T-helper 1 cell (primary cell): ENCODE data around the gene CRELD2.

ENCODE experiments used
- DNase-seq, 5 donors: peaks; one replicate each; pipeline ENCODE4 v3.0.0-alpha.2; 2012 to 2020

The CRELD2 gene

DNA sequence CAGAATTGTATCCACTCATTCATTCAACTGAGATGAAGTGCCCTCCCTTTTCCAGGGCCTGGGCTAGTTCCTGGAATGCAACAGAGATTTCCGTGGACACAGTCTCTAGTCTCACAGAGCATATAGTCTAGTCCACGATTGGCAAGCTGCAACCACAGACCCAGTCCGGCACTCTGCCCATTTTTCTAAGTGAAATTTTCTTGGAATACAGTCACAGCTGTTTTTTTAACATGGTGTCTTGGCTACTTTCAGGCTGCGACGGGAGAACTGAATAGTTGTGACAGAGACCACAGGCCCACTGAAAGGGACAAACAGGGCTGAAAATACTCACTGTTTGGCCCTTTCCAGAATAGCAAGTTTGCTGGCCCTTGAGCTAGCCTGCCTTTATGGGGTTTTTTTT lies 29.4 kb upstream of the CRELD2 start:
- no peak for DNase-seq

DNA sequence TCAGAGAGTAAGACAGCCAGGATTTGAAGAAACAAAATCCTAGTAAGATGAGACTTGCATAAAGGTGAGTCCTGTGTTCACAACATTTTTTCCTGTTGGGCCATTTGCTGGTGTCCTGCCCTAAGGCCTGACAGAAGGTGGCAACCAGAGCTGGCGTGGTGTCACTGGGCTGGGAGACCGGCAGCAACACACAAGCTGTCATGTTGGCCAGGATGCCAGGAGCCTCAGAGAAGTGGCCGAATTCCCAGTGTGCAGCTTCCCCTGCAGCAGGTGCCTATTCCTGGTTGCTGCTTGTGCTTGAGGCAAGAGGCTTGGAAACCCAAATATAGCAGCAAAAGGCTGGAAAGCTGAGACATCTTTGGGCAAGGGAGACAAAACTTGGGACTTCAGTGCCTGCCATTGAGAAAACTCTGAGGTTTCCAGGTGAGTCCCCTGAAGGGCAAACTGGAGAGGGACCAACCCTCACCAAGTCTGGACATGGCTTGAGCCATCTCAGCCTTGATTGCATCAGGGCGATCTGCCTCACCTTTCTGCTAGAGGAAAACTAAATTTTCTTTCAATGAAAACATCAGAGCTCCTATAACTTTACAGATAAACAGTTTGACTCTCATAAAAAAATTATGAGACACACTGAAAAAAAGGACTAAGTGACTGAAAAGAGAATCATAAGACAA lies 26.1 kb upstream of the CRELD2 start:
- DNase-seq, result no peak

DNA sequence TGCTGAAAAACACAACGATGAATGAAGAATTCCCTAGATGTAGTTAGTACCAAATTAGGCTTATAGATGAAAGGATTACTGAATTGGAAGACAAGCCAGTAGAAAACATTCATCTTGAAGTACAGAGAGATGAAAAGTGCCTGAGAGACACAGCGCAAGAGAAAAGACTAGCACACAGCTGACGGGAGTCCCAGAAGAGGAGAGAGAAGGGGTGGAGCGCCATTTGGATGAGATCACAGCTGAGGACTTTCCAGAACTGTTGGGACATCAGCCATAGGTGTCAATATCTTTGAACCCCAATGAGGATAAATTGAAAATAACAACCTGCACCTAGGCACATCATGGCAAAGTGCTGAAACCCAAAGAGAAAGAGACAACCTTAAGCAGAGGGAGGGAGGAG lies 25.4 kb upstream of the CRELD2 start:
- no peak for DNase-seq

DNA sequence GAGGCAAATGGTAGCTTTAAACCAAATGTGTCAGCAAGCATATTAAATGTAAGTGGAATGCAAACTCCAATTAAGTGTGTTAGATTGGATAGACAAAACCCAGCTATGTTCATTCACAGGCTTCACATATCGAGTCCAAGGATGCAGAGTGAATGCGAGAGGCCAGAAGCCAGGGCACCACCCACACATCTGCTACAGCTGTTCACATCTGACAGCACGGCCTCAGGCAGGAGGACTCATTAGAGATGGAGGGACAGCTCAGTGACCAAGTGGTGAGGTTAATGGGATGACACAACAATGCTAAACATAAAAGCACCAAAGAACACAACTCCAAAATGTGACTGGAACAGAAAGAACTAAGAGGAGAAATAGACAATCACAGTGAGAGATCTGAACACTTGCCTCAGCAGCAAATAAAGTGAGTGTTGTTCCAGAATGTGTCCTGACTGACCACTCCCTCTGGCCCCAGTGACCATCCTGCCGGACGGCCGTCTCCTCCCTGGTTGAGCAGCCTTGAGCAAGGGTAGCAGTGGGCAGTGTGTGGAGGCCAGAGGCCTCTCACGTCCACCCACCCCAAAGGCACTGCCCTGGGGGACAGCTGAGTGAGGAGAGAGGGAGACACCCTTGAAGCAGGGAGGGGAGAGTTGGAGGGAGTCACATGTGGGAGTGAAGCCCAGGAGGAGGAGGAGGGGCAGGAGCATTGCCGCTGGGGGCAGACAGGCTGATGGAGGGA lies 23.9 kb upstream of the CRELD2 start:
- DNase-seq, result no peak

DNA sequence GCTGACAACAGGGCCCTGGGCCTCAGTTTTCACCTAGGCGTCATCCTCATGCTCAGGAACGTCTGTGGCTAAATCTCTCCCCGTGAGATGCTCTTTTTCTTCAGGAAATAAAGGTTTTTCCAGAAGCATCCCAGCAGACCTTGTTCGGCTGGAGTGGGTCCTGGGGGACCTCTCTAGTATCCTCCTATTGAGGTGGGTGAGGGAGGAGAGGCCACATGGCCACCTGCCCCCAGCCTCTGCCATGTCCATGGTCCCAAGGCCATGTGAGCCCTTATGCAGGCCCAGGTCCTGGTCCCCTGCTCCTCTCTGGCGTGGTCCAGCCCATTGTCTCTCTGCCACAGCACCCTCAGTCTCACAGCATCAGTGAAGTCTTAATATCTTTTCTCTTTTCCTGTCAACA lies 22.2 kb upstream of the CRELD2 start:
- DNase-seq, result no peak

DNA sequence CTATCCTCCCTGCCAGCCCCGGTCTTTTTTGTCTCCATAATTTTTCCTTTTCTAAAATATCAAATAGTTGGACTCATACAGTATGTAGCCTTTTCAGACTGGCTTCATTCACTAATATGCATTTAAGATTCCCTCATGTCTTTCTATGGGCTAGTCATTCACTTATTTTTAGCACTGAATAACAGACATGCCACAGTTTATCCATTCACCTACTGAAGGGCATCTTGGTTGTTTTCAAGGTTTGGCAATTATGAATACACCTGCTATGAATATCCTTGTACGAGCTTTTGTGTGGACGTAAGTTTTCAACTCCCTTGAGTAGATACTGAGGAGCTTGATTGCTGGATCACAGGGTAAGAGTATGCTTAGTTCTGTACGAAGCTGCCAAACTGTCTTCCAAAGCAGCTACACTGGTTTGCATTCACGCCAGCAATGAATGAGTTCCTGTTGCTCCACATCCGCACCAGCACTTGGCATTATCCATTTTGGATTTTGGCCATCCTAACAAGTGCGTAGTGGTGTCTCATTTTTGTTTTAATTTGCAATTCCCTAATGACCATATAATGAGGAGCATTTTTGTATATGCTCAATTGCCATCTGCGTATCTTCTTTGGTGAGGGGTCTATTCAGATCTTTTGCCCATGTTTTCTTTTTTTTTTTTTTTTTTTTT lies 21.3 kb upstream of the CRELD2 start:
- no peak for DNase-seq

DNA sequence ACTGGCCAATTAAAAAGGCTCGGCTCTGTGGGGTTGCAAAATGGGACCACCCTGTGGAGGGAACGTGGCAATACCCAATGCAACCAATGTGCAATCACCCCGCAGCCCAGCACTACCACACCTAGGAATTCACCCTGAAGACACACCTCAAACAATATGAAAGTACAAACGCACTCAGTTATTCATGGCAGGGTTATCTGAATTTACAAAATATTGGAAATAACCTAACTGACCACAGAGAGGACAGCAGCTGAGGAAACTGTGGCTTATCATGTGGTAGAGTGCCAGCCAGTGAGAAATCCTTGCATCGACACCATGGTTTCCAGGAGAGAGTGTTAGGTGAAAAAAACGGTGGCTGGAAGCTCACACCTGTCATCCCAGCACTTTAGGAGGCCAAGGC lies 18.9 kb upstream of the CRELD2 start:
- DNase-seq, result no peak

DNA sequence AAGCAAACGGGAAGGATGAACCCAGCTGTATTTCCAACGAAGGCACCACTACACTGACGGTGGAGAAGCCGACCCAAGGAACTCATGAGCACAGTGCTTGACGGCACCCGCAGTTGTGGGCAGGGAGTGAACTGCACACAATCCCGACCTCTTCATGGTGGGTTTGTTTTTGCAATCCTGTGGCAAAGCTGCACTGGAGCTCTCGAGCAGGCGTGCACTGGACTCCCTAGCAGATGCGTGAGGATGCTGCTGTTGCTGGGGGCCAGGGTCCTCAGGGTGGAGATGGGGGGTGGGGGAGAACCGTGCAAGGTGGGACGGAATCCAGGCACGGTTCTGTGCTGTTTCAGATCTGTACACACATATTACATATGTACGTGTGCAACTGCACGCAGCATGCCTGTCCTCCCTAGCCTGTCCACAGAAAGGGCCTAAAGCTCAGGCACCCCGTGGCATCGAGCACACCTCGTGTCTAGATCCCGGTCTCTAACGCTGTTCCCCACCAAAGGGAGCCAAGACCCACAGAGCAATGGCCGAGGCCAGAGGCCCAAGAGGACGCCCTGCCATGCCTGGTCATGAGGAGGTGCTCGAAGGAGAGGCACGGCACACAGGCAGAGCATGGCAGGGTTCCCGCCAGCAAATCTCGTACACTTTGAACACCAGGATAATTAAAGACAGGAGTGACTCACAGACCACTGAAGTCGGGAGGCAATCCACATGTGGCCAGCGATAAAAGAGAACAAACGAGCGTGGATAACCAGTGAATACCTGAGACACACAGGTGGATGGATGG lies 17.8 kb upstream of the CRELD2 start:
- DNase-seq, result no peak

DNA sequence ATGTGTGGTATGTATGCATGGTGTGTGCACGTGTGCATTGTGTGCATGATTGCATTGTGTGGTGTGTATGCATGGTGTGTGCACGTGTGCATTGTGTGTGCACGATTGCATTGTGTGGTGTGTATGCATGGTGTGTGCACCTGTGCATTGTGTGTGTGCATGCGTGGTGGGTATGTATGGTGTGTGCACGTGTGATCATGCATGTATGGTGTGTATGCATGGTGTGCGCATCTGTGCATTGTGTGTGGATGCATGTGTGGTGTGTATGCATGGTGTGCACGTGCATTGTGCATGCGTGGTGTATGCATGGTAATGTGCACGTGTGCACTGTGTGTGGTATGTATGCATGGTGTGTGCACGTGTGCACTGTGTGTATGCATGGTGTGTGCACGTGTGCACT lies 17.0 kb upstream of the CRELD2 start:
- DNase-seq, result no peak

DNA sequence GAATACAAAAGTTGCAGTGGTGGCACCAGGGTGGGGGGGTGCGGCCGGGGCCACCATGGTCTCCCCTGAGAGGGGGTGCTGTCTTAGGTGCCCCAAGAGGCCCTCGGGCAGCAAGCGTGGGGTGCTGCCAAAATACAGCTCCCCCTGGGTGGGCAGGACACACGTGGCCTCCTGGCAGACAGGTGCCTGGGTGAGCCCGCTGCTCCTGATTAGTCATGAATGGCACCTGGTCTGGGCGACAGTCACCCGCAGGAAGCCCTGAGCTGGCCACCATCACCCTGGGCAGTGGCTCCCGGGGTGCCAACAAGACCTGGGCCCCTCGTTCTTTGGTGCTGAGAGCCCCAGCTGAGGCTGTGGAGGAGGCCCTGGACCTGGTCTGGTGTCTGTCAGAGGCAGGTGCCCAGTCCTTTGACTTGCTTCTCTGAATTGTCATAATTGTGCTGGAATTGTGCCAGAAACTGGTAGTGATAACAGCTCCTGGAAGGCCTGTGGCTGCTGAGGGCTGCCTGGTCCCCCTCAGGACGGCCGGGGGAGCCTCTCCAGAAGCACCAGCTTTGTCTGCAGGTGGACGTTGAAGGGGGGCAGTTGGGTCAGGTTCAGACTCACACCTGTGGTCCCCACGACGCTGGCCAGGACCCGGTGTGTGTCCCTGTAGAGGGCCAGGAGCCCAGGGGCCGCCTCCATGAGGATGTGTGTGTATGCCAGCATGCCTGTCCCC lies 15.0 kb upstream of the CRELD2 start:
- DNase-seq, result no peak

DNA sequence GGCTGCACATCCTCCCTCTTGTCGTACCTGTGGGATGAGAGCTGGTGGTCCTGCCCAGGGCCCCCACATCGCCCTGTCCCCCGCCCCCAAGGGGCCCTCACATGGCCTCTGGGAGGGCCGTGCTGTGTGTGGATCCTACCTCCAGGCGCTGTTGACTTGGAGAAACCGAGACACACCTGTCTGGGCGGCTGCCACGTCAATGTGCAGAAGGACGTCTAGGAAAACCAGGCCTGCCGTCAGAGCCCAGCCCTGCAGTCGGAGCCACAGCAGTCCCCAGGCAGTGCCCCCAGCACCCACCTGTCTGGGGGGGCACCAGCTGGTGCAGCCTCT lies 14.4 kb upstream of the CRELD2 start:
- no peak for DNase-seq

DNA sequence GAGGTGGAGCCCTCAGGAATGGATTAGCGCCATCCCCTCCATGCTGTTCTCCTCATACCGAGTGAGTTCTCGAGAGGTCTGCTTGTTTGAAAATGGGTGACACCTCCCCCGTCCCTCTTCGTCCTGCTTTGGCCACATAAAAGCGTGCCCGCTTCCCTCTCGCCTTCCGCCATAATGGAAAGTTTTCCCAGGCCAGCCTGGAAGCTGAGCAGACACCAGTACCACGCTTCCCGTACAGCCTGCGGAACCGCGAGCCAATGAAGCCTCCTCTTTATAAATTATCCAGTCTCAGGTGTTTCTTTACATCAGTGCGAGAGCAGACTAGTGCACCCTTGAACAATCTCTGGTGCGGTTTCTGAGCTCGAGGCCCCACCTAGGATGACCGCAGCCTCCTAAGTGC lies 13.0 kb upstream of the CRELD2 start:
- DNase-seq, result no peak

DNA sequence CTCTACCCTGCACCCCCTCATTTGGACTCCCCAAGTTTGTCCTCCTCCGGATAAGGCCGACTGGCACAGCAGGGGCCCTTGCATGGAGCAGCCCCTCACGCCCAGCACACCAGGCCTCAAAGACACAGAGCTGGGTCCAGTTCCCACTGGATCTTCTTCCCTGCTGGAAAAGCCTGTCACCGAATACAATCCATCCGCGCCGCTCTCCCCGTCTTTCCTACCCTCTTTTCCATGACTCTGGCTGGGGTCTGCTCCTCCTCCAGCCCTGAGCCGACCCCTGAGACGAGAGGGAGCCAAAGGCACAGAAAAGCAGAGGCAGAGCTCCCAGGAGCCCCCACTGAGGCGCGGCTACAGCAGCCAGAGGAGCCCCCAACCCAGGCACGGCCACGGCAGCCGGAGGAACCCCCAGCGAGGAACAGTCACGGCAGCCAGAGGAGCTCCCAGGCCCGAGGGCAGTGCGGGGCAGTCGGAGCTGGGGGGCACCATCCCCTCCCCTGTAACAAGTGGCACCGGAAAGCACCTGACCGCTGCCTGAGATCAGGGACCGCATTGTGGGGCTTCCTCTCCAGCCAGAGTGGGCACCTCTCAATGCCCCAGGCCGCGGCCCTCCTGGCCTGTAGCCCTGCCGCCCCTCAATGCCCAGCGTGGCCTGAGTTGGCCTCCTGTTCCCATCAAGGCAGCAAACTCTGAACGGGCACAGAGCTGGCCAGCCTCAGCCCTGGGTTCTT lies 12.2 kb upstream of the CRELD2 start:
- no peak for DNase-seq

DNA sequence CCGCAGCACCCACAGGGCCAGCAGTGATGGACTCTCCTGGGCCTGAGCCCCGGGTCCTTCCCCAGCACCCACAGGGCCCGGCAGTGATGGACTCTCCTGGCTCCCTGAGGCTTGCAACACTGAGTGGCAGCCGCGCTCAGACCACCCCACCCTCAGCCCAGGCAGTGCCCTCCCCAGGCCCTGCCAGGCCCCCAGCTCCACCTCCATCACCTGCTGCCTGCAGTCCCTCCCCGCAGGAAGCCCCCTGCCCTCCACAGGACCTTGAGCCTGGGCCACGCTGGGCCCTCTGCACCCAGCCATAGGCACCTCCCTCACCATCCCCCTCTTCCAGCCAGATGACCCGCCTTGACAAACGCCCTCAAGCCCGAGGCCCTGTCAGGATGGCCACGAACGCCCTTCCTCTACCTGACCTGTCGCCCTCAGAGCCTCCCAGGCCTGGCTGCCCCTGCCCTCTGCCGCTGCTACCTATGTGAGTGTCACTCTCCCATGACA lies 11.6 kb upstream of the CRELD2 start:
- no peak for DNase-seq

DNA sequence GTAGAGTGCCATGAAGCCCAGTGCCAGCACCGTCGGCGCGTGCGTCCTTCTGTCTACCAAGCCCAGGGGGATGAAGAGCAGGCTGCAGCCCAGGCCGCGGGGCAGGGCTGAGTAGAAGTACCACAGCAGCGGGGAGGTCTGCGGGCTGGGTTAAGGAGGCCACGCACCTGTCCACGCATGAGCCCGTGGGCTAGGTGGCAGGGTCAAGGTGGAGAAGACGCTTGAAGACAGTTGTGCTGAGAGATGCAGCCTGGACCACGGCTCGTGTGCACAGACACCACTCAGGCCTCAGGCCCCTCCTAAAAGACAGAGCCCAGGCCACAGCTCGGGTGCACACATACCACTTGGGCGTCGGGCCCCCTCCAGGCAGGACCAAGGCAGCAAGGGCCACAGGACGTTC lies 10.6 kb upstream of the CRELD2 start:
- DNase-seq, result no peak

DNA sequence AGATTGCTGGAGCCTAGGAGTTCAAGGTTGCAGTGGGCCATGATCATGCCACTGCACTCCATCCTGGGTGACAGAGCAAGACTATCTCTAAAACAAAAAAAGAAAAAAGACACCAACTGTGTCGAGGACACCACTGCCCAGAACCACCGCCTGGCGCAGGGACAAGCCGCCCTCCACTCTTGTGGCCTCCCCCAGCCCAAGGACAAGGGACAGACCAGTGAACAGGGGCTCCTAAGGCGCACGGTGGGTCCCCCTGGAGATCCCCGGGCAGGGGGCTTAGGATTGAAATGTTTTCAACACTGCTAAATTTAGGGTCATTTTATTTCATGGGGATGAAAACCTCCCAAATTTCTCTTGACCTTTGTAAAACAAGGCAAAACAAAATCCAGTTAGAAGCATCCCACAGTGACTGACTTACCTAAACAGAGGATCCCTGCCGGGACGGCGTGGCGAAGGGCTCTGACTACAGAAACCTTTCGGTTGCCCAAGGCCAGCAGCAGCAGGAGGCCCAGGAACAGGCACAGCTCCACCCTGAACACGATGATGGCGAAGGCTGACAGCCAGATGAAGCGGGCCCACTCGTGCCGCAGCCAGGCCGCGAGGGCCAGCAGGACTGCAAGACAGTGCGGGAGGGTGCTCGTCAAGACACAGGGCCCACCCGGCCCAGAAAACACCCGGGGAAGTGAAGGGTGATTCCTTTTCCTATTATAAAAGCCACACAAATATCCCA lies 8.8 kb upstream of the CRELD2 start:
- DNase-seq, result no peak

DNA sequence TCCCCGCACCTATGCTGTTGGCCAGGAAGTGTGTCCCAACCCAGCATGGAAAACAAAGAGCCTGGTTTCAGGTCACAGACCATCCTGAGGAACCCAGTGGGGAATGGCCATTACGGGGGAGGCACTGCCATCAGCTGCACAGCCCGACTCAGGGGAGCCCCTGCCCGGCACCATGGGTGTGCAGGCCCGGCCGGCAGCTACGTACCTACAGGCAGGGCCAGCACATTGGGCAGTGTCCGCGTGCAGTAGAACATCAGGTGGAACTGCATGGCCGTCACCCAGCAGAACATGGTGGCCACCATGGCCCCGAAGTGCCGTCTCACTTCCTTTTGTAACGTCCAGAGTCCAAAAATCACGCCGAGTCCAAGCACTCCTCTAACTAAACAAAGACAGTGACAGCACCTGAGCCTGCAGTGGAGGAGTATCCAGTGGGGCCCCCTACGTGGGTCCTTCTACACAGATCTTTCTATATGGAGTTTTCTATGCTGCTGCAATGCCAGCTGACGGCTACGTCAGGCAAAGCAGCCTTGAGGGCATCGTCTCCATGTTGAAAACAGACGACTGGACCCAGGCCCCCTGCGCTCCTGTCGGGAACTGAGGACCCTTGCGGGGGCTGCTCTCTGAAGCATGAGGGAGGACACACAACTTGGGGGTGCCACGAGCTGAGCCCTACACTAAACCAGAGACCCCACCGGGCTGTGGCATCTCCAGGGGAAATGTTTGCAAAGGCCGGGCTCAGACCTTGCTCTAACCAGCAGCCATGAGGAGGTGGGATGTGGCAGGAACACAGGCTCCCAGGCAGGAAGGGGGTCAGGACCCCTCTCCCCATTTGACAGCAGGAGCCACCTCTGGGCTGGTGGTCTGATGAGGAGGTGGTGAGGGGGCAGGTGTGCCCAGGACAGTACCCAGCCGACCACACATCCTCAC lies 7.9 kb upstream of the CRELD2 start:
- no peak for DNase-seq

DNA sequence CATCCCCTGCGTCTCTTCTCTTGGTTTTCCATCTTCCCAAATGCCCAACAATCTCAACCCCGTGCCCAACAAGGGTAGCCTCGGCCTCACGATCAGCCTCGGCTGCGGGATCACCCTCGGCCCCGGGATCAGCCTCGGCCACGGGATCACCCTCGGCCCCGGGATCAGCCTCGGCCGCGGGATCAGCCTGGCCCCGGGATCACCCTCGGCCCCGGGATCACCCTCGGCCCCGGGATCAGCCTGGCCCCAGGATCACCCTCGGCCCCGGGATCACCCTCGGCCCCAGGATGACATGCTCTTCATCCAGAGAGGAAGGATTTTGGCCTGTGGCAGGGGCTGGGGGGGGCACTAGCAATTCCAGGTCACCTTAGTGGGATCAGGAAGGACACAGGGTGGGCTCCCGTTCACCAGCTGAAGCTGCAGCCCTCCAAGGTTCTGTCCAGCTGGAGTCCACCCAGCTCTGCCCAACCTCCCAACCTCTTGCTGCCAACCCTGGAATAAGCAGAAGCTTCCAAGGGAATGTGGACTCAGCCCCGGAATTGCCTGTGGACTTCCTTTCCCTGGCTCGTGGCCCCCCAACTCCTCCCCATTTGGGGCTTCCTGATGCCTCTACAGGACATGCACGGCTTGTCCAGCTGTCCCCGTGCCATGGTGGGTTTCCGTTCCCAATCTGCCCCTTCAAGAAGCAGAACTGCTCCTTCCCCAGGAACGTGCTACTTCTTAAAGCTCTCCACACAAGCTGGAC lies 6.4 kb upstream of the CRELD2 start:
- DNase-seq, result no peak

DNA sequence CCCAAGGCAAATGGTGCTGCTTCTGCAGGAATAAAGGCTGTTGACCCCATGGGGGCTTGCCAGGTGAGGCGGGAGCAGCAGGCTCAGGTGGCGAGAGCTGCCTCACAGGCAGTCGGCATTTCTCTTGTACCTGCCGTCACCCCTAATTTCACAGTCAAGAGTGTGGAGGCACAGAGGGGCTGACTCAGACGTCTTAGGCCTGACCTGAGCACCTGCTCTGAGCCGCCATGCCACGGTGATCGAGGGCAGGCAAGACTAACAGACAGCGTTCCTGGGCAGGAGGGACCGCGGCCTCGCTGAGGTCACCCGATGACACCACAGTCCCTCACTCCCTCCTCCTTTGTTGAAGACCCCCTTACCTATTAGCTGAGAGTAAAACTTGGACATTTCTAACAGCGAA lies 5.4 kb upstream of the CRELD2 start:
- no peak for DNase-seq
